Left renal cortex interstitium (tissue), 4 donors: ENCODE results near the gene PIP5K1B. TPM values are rescaled to one million over a fixed set of nuclear protein-coding genes. Genes with fewer than 3 reads are reported as not detected.
A peak's percentile ranks its signal among the peaks of the same experiment; 100 is the strongest.
"Not testable (repeated sequence)": the region's sequence is repeated elsewhere in the genome, so short reads cannot be mapped to it uniquely, and the experiment has no call there.

Source experiments
- DNase-seq, 4 donors: peaks; one replicate each; pipeline ENCODE4 v3.0.0-alpha.2; 2013; ENCODE audit warnings: low read depth in 4 of 4, low spot score in 2 of 4, missing footprints in 1 of 4
- polyA plus RNA-seq, 4 donors: library from polyadenylated mRNA; unstranded; fragments of 120-200 nt; gene quantifications; one replicate each; pipeline ENCODE4 v1.2.1, GENCODE V29; 2013; ENCODE audit not compliant: insufficient read length in 4 of 4

Gene PIP5K1B, protein sequence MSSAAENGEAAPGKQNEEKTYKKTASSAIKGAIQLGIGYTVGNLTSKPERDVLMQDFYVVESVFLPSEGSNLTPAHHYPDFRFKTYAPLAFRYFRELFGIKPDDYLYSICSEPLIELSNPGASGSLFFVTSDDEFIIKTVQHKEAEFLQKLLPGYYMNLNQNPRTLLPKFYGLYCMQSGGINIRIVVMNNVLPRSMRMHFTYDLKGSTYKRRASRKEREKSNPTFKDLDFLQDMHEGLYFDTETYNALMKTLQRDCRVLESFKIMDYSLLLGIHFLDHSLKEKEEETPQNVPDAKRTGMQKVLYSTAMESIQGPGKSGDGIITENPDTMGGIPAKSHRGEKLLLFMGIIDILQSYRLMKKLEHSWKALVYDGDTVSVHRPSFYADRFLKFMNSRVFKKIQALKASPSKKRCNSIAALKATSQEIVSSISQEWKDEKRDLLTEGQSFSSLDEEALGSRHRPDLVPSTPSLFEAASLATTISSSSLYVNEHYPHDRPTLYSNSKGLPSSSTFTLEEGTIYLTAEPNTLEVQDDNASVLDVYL
- 1 to 10 TPM; 6.3 to 8.9 (median 6.6) TPM for polyA plus RNA-seq

DNA sequence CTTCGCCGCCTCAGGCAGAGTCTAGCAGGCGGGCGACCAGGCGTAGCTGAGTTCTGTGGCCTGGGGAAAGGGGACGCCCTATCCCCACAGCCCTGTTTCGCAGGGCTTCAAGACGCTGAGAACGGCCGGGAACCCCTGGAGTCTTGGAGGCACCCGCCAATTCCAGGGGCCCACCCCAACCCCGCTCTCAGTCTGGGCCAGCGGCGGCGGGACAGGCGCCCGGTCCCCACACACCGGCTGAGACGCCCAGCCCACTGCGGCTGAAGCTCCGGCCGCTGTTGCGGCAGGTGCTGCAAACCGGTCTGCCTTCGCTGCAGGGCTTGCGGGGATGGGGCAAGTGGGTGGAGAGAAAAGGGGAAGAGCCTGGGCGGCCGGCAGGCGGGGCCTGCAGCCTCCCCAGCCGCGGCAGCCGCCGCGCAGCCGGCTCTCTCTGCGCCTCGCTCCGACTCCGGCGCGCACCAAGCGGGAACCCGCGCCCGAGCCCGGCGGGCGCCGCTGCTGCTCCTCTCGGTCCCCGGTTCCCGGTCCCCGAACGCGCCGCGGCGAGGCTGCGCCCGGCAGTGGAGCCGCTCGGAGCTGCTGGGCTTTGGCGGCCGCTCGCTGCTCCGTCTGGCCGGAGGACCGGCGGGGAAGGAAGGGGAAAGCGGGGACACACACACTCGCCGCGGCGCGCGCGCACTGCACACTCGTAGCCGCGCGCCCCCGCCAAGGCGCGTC, at the start of gene PIP5K1B:
Gene PIP5K1B, plus strand, starts transcription at position 427 of the 717 bp plus-strand sequence. CDS start 117,375 bp downstream, outside the sequence.
- DNase-seq, result peak in 3 of 4 donors; percentile 45 to 69 (median 48)

- DNase-seq, result no peak
These were observed 41.0 kb upstream of the PIP5K1B start for GRCh38 chr9:68664036-68664435.

- no peak for DNase-seq
These were observed 36.9 kb upstream of the PIP5K1B start for GRCh38 chr9:68668127-68668526.

- DNase-seq, result no peak
These were observed 35.8 kb upstream of the PIP5K1B start for GRCh38 chr9:68669218-68669617.

DNA sequence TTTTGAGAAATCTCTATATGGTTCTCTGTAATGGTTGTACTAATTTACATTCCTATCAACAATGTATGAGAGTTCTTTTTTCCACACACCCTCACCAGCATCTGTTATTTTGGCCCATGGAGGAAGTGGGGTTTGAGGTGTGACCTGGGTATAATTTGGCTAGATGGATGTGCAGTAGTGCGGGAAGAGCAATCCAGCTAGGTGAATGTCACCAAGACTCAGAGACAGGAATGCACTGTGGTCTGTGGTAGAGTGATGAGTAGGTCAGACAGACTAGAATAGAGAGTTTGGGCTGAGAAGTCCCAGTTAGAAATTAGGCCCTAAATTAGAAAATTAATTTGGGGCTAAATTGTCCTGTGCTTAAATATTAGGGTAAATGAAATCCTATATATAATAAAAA, 32.8 kb upstream of the PIP5K1B start:
- DNase-seq, result no peak

GRCh38 chr9:68672625-68673024, 32.4 kb upstream of the PIP5K1B start:
- no peak for DNase-seq

DNA sequence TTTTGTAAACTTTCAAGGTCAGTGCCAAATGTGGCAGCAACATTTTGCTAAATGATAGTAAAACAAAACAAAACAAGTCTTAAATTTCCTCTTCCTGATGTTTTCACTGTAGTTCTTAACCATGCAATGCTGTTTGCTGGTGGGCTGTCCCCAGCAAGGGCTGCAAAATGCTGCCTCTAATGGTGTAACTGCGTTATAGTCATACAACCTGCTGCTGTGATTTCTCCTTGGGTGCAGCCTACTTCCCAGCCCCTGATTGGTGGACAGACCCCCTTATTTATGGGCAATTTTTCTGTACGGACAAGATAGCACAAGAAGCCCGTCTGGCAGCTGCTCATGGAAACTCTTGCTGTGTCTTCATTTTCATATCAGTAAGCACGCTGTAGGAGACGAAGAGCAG, 26.6 kb upstream of the PIP5K1B start:
- DNase-seq, result no peak

GRCh38 chr9:68683433-68683832, 21.6 kb upstream of the PIP5K1B start:
- DNase-seq, result no peak

GRCh38 chr9:68685213-68685612, 19.8 kb upstream of the PIP5K1B start:
- no peak for DNase-seq

GRCh38 chr9:68685770-68686169, 19.3 kb upstream of the PIP5K1B start:
- no peak for DNase-seq

- no peak for DNase-seq
These were observed 15.0 kb upstream of the PIP5K1B start for GRCh38 chr9:68690088-68690487.

- no peak for DNase-seq
These were observed 12.5 kb upstream of the PIP5K1B start for GRCh38 chr9:68692519-68692918.

DNA sequence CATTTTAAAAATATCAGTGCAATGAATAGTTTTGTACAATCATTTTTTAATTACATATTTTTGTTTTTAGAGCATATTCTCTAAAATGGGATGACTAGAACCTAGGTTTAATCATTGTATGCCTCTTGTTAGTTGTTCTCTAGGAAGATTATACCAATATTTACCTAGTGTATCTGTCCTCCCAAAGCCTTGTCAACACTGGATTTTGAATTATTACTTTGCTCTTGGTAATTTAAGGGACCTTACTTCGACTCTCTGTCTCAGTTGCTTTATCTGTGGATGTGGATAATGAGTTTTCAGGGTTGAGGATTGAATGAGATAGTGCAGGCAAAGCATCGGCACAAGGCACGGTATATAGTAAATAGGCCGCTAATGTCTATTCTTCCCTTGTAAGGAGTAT, 10.9 kb upstream of the PIP5K1B start:
- no peak for DNase-seq

- no peak for DNase-seq
These were observed 7.2 kb upstream of the PIP5K1B start for GRCh38 chr9:68697851-68698250.

GRCh38 chr9:68698943-68699509, 6.0 kb upstream of the PIP5K1B start:
- DNase-seq, result no peak

- DNase-seq, result not testable (repeated sequence)
These were observed 5.4 kb upstream of the PIP5K1B start for GRCh38 chr9:68699625-68700024.

- DNase-seq, result no peak
These were observed 2.5 kb upstream of the PIP5K1B start for GRCh38 chr9:68702493-68702892.

DNA sequence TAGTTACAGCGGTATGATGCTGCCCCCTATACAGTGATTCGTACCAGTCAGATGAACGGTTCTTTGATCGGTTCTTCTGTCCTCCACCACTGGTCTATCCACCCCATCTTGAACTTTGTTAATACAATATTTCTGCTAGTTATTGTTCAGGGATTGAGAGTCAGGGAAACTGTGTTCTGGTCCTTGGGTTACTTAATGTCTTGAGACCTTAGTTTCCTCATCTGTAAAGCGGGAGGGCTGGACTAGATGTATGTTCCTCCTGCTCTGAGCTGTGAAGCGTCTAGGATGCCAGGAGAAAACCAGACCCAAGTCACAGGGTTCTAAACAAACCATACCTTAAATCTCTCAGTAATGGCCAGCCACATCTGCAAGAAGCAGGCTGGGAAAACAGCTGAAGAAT, 1.4 kb upstream of the PIP5K1B start:
- no peak for DNase-seq

- DNase-seq, result no peak
These were observed 584 bp upstream of the PIP5K1B start for GRCh38 chr9:68704498-68704813.

- peak in 2 of 4 donors; percentile 13 to 23 for DNase-seq
These were observed 707 bp downstream of the PIP5K1B start for GRCh38 chr9:68705531-68706362.
